GM12878 (cell line): ENCODE results near the gene THOC6. TPM values are rescaled to one million over a fixed set of nuclear protein-coding genes. Genes with fewer than 3 reads are reported as not detected.

Experiments used
- ATF3 ChIP-seq: IDR thresholded peaks from 2 replicates; pipeline ENCODE4 v1.6.1; 2011; ENCODE audit warnings: low read depth, mild to moderate bottlenecking, low read length, moderate library complexity, borderline replicate concordance; ENCODE audit errors: extremely low read depth
- BRCA1 ChIP-seq: IDR thresholded peaks from 2 replicates; pipeline ENCODE4 v1.6.1; 2011; ENCODE audit warnings: low read depth, low read length, improper control_type of control experiment
- CBX3 ChIP-seq: fragments of 200-600 bp; sonication (generic); IDR thresholded peaks from 2 replicates; pipeline ENCODE4 v1.6.1; 2016; ENCODE audit warnings: low read depth, borderline replicate concordance
- CHD1 ChIP-seq: IDR thresholded peaks from 2 replicates; pipeline ENCODE4 v1.6.1; 2012; ENCODE audit warnings: low read depth, low read length, improper control_type of control experiment
- CHD4 ChIP-seq: fragments of 200-600 bp; sonication (generic); IDR thresholded peaks from 2 replicates; pipeline ENCODE4 v1.6.1; 2016; ENCODE audit warnings: mild to moderate bottlenecking
- CREB1 ChIP-seq: IDR thresholded peaks from 2 replicates; pipeline ENCODE4 v1.6.1; 2012; ENCODE audit warnings: low read depth, mild to moderate bottlenecking, inconsistent platforms
- CREM ChIP-seq: IDR thresholded peaks from 2 replicates; pipeline ENCODE4 v1.6.1; 2014; ENCODE audit warnings: antibody characterized with exemption, low read depth
- ESRRA ChIP-seq: IDR thresholded peaks from 2 replicates; pipeline ENCODE4 v1.6.1; 2012; ENCODE audit warnings: mild to moderate bottlenecking, low read length, improper control_type of control experiment
- HCFC1 ChIP-seq: fragments of 150-350 bp; IDR thresholded peaks from 2 replicates; pipeline ENCODE4 v1.6.1; 2014; ENCODE audit warnings: low read length
- HSF1 ChIP-seq: fragments of 150-350 bp; IDR thresholded peaks from 2 replicates; pipeline ENCODE4 v1.6.1; 2014; ENCODE audit warnings: mild to moderate bottlenecking, low read depth, low read length
- IKZF2 ChIP-seq, 2 experiments: fragments of 450-650 bp; IDR thresholded peaks; 2 replicates each; pipeline ENCODE4 v1.6.1; 2017; ENCODE audit warnings: mild to moderate bottlenecking in 2 of 2, moderate library complexity in 2 of 2
- IRF3 ChIP-seq: fragments of 450-650 bp; IDR thresholded peaks from 2 replicates; pipeline ENCODE4 v1.6.1; 2014; ENCODE audit warnings: mild to moderate bottlenecking
- MLLT1 ChIP-seq: fragments of 450-650 bp; IDR thresholded peaks from 2 replicates; pipeline ENCODE4 v1.6.1; 2016; ENCODE audit warnings: mild to moderate bottlenecking
- MTA2 ChIP-seq: fragments of 450-650 bp; IDR thresholded peaks from 2 replicates; pipeline ENCODE4 v1.6.1; 2016; ENCODE audit warnings: low read depth, mild to moderate bottlenecking, moderate library complexity
- MYB ChIP-seq: fragments of 150-350 bp; IDR thresholded peaks from 2 replicates; pipeline ENCODE4 v1.6.1; 2014; ENCODE audit warnings: mild to moderate bottlenecking, low read depth, low read length, borderline replicate concordance
- NFYB ChIP-seq: IDR thresholded peaks from 2 replicates; pipeline ENCODE4 v1.6.1; 2011; ENCODE audit warnings: low read depth, mild to moderate bottlenecking, low read length, improper control_type of control experiment, moderate library complexity; ENCODE audit not compliant: insufficient read depth
- NRF1 ChIP-seq: conservative IDR thresholded peaks from 2 replicates; pipeline ENCODE4 v1.6.1; 2011; ENCODE audit warnings: mild to moderate bottlenecking, low read depth, low read length, improper control_type of control experiment
- REST ChIP-seq: IDR thresholded peaks from 2 replicates; pipeline ENCODE4 v1.6.1; 2012; ENCODE audit warnings: mild to moderate bottlenecking, low read depth, low read length
- SMAD1 ChIP-seq: fragments of 450-650 bp; IDR thresholded peaks from 2 replicates; pipeline ENCODE4 v1.6.1; 2018; ENCODE audit warnings: mild to moderate bottlenecking, low read depth; ENCODE audit not compliant: partially characterized antibody
- SP1 ChIP-seq: IDR thresholded peaks from one replicate; pipeline ENCODE4 v1.6.1; 2011; ENCODE audit warnings: low read depth, low read length
- TARDBP ChIP-seq: IDR thresholded peaks from 2 replicates; pipeline ENCODE4 v1.6.1; 2016; ENCODE audit warnings: borderline replicate concordance
- ZBED1 ChIP-seq: IDR thresholded peaks from 2 replicates; pipeline ENCODE4 v1.6.1; 2016; ENCODE audit warnings: borderline replicate concordance
- ZNF217 ChIP-seq: fragments of 450-650 bp; IDR thresholded peaks from 2 replicates; pipeline ENCODE4 v1.6.1; 2017; ENCODE audit warnings: antibody characterized with exemption, mild to moderate bottlenecking
- ZNF24 ChIP-seq: fragments of 450-650 bp; IDR thresholded peaks from 2 replicates; pipeline ENCODE4 v1.6.1; 2017; ENCODE audit warnings: antibody characterized with exemption, mild to moderate bottlenecking
- ZNF274 ChIP-seq: IDR thresholded peaks from one replicate; pipeline ENCODE4 v1.8.0; 2011; ENCODE audit not compliant: insufficient read length, insufficient read depth
- polyA plus RNA-seq, 11 experiments: library from polyadenylated mRNA; depleted of rRNA in 4 of 11; unstranded in 6 of 11; stranded (reverse) in 5 of 11; fragments of >200 nt; fragmentation: Nextera tagmentation in 4 of 11; fragmentation: Illumina TruSeq in 1 of 11; extraction: Ambion mirVana in 4 of 11; extraction: Trizol in 1 of 11; gene quantifications; 1 replicate in 1 of 11; 2 replicates in 10 of 11; pipeline versions ENCODE4 v1.2.1 to v1.2.3, GENCODE V29; 2011 to 2016; ENCODE audit warnings: inconsistent platforms in 2 of 11, missing spikeins in 2 of 11, low read depth in 1 of 11
- total RNA-seq, 4 experiments: library from RNA; depleted of rRNA in 3 of 4; stranded (reverse); fragments of >200 nt in 3 of 4; fragmentation: Illumina TruSeq in 1 of 4; extraction: Trizol in 1 of 4; gene quantifications; 2 replicates each; pipeline versions ENCODE4 v1.2.1 to v1.2.3, GENCODE V29; 2013 to 2021

THOC6 gene
- total and polyA plus RNA-seq, 10 of the 15 experiments (the other 5 are each of a cell fraction or from before 2014, with no cell fraction given) = 1.0 to 54.4 (median 27.9) TPM

- no peak; the same call in 1 of the 2 replicates for TF ChIP-seq TARDBP
- peak in 1 of 2 experiments; percentile 22; a peak in 2 of 4 replicates for TF ChIP-seq IKZF2 (IDR thresholded peaks at IDR 0.05)
- no peak for TF ChIP-seq NFYB
- peak; percentile 36; the same call in 1 of the 2 replicates for TF ChIP-seq ZNF24
- no peak for TF ChIP-seq ESRRA
- TF ChIP-seq HCFC1 = no peak
- no peak for TF ChIP-seq ATF3
- no peak for TF ChIP-seq CHD4
- TF ChIP-seq ZNF274 = no peak
- no peak for TF ChIP-seq MYB
- no peak for TF ChIP-seq IRF3
- TF ChIP-seq CBX3 = no peak
- TF ChIP-seq HSF1 = no peak
- TF ChIP-seq NRF1 = no peak
- peak; percentile 69 for TF ChIP-seq SP1
- TF ChIP-seq MTA2 = no peak; the same call in 1 of the 2 replicates
- TF ChIP-seq SMAD1 = no peak
- no peak for TF ChIP-seq REST
- 0 out of 2 replicates have a peak, but pooled peaks have one; percentile 32 for TF ChIP-seq CREB1
- no peak; the same call in 1 of the 2 replicates for TF ChIP-seq ZBED1
- peak; percentile 74; the same call in 1 of the 2 replicates for TF ChIP-seq CREM
- no peak for TF ChIP-seq BRCA1
- TF ChIP-seq ZNF217 = 0 out of 2 replicates have a peak, but pooled peaks have one; percentile 63
- TF ChIP-seq CHD1 = no peak
- 0 out of 2 replicates have a peak, but pooled peaks have one; percentile 37 for TF ChIP-seq MLLT1
These were observed 51.2 kb downstream of the THOC6 start (continued) for GRCh38 chr16:3074860-3075522.
